GM23338 (cell line): Measurements from ENCODE around the gene CTNNBIP1.

Experiments used
- CTCF ChIP-seq, 2 experiments: fragments of 200-600 bp in 1 of 2; sonication (generic) in 1 of 2; conservative IDR thresholded peaks; 2 replicates each; pipeline versions ENCODE4 v1.5.1 to v1.6.1; 2016 to 2017; ENCODE audit warnings: antibody characterized with exemption in 2 of 2, low read depth in 2 of 2, mild to moderate bottlenecking in 2 of 2, moderate library complexity in 1 of 2
- EZH2 ChIP-seq: fragments of 200-600 bp; sonication (generic); IDR thresholded peaks from one replicate; pipeline ENCODE4 v1.8.0; 2017; ENCODE audit warnings: antibody characterized with exemption, mild to moderate bottlenecking, low read depth; ENCODE audit not compliant: unreplicated experiment
- EZH2phosphoT487 ChIP-seq: fragments of 200-600 bp; sonication (generic); IDR thresholded peaks from one replicate; pipeline ENCODE4 v1.8.1; 2018; ENCODE audit warnings: antibody characterized with exemption; ENCODE audit not compliant: unreplicated experiment
- POLR2AphosphoS5 ChIP-seq: IDR thresholded peaks from 2 replicates; pipeline ENCODE4 v1.6.1; 2016; ENCODE audit warnings: antibody characterized with exemption, low read depth

- TF ChIP-seq POLR2AphosphoS5 (no peak), CTCF (conservative IDR thresholded peaks at IDR 0.05; ENCODE audit: low read depth in 2 of 2) (no peak), EZH2phosphoT487 (no peak), EZH2 (no peak)
Observed at GRCh38 chr1:9917901-9918300, 7.8 kb upstream of the CTNNBIP1 start.
